ENCODE data around the gene DCAF11.

- no peak for TF ChIP-seq CTCF (IDR thresholded peaks at IDR 0.05)
- no peak for TF ChIP-seq POLR2A (IDR thresholded peaks at IDR 0.05)
These were observed 43.4 kb upstream of the DCAF11 start, which contains the start of gene CPNE6 for GRCh38 chr14:24071144-24071697.

Data from esophagus squamous epithelium (tissue), 4 donors.